Gastroesophageal sphincter (tissue), 4 donors: Measurements from ENCODE around the gene LGALSL. TPM values are rescaled to one million over a fixed set of nuclear protein-coding genes. Genes with fewer than 3 reads are reported as not detected.

ENCODE experiments used
- ATAC-seq: fragments of 150-250 bp; one replicate; pipeline ENCODE4 v1.9.1; 2016; ENCODE audit warnings: mild to moderate bottlenecking, moderate library complexity
- H3K27ac ChIP-seq, 4 donors: fragments of 200-600 bp; sonication (generic) in 3 of 4; 1 replicate in 3 of 4; 2 replicates in 1 of 4; pipeline ENCODE4 v1.5.1; 2016 to 2019
- H3K27me3 ChIP-seq: fragments of 200-600 bp; sonication (generic); one replicate; pipeline ENCODE4 v1.5.1; 2019
- H3K36me3 ChIP-seq, 2 donors: fragments of 200-600 bp; sonication (generic); one replicate each; pipeline ENCODE4 v1.5.1; 2019; ENCODE audit warnings: control low read depth in 1 of 2
- H3K4me1 ChIP-seq, 3 donors: fragments of 200-600 bp; sonication (generic); 1 replicate in 2 of 3; 2 replicates in 1 of 3; pipeline ENCODE4 v1.5.1; 2016 to 2019; ENCODE audit warnings: control low read depth in 2 of 3
- H3K4me3 ChIP-seq, 2 donors: fragments of 200-600 bp; sonication (generic); one replicate each; pipeline ENCODE4 v1.5.1; 2019; ENCODE audit warnings: mild to moderate bottlenecking in 1 of 2, moderate library complexity in 1 of 2
- H3K9me3 ChIP-seq, 3 donors: fragments of 200-600 bp; sonication (generic); one replicate each; pipeline ENCODE4 v1.5.1; 2017 to 2019; ENCODE audit warnings: control low read depth in 2 of 3
- CTCF ChIP-seq, 4 experiments: fragments of 200-600 bp in 2 of 4; fragments of 450-650 bp in 2 of 4; sonication (generic) in 1 of 4; IDR thresholded peaks; one replicate each; pipeline ENCODE4 v1.5.1; 2017 to 2019; ENCODE audit warnings: antibody characterized with exemption in 4 of 4, mild to moderate bottlenecking in 2 of 4, moderate library complexity in 2 of 4
- EP300 ChIP-seq: sonication (generic); formaldehyde crosslinking; IDR thresholded peaks from one replicate; pipeline ENCODE4 v1.6.1; 2017; ENCODE audit warnings: antibody characterized with exemption, mild to moderate bottlenecking
- POLR2A ChIP-seq, 2 donors: fragments of 450-650 bp; IDR thresholded peaks; one replicate each; pipeline ENCODE4 v1.6.1; 2017; ENCODE audit warnings: antibody characterized with exemption in 2 of 2, mild to moderate bottlenecking in 2 of 2, moderate library complexity in 1 of 2
- POLR2AphosphoS5 ChIP-seq: sonication (generic); formaldehyde crosslinking; IDR thresholded peaks from one replicate; pipeline ENCODE4 v1.6.1; 2017; ENCODE audit warnings: antibody characterized with exemption
- WGBS, 2 donors: methylation state at CpG; one replicate each; pipeline ENCODE4 v1.1.5; 2018; ENCODE audit warnings: low coverage in 1 of 2; 5-methylcytosine and 5-hydroxymethylcytosine counted together
- total RNA-seq, 4 donors: library from RNA; depleted of rRNA; stranded (reverse); fragments of >200 nt; gene quantifications; one replicate each; pipeline ENCODE4 v1.1.0, GENCODE V29; 2016

The LGALSL gene
- total RNA-seq, 4 donors from 2014 or later, result 8.3 to 18.1 (median 12.8) TPM

- Histone ChIP-seq H3K4me3 (no peak overlapping the region), H3K27ac (no peak overlapping the region), H3K9me3 (no peaks in the 10 kb centered on the region), H3K36me3 (no peaks in the 10 kb centered on the region), H3K27me3 (no peaks in the 10 kb centered on the region), H3K4me1 (no peaks in the 10 kb centered on the region)
- 70 to 76% methylated on average over 1 of the region's 1 CpG for WGBS, 2 donors
- no peak for ATAC-seq
- TF ChIP-seq EP300 (no peak), POLR2A (IDR thresholded peaks at IDR 0.05) (no peak), CTCF (IDR thresholded peaks at IDR 0.05) (no peak), POLR2AphosphoS5 (no peak)
Observed at GRCh38 chr2:64469261-64469660, 15.3 kb downstream of the LGALSL start.

- Histone ChIP-seq H3K27me3 (no peaks in the 10 kb centered on the region), H3K4me3 (no peak overlapping the region), H3K36me3 (no peaks in the 10 kb centered on the region), H3K9me3 (no peaks in the 10 kb centered on the region), H3K27ac (no peak overlapping the region), H3K4me1 (no peaks in the 10 kb centered on the region)
- WGBS, 2 donors, result 81 to 89% methylated on average over 3 of the region's 3 CpGs
- ATAC-seq, result no peak
- no peak for TF ChIP-seq POLR2AphosphoS5
- TF ChIP-seq EP300, result no peak
- TF ChIP-seq CTCF (IDR thresholded peaks at IDR 0.05), result no peak
Observed at GRCh38 chr2:64470071-64470470, 16.1 kb downstream of the LGALSL start.

- Histone ChIP-seq H3K4me1 (no peaks in the 10 kb centered on the region), H3K9me3 (no peaks in the 10 kb centered on the region), H3K36me3 (no peaks in the 10 kb centered on the region), H3K27ac (no peak overlapping the region), H3K4me3 (no peak overlapping the region), H3K27me3 (no peaks in the 10 kb centered on the region)
- no peak for ATAC-seq
- TF ChIP-seq POLR2A (IDR thresholded peaks at IDR 0.05) (no peak), POLR2AphosphoS5 (no peak), EP300 (no peak), CTCF (IDR thresholded peaks at IDR 0.05) (no peak)
- WGBS, 2 donors, result 94 to 98% methylated on average over 3 to 6 of the region's 6 CpGs
Observed at GRCh38 chr2:64470766-64471295, 16.9 kb downstream of the LGALSL start.

- no peaks in the 10 kb centered on the region for H3K4me1 ChIP-seq
- H3K36me3 ChIP-seq, result no peaks in the 10 kb centered on the region
- WGBS, 2 donors, result 93% methylated on average over 3 of the region's 4 CpGs
- H3K4me3 ChIP-seq, result no peak overlapping the region
- ATAC-seq, result no peak
- no peaks in the 10 kb centered on the region for H3K9me3 ChIP-seq
- no peaks in the 10 kb centered on the region for H3K27me3 ChIP-seq
- H3K27ac ChIP-seq, result no peak overlapping the region
- TF ChIP-seq CTCF (IDR thresholded peaks at IDR 0.05), result no peak
- no peak for TF ChIP-seq POLR2AphosphoS5
- no peak for TF ChIP-seq POLR2A (IDR thresholded peaks at IDR 0.05)
- TF ChIP-seq EP300, result no peak
Observed at GRCh38 chr2:64471600-64471999, 17.6 kb downstream of the LGALSL start.

GRCh38 chr2:64472881-64473280 is 18.9 kb downstream of the LGALSL start:
- TF ChIP-seq POLR2A (IDR thresholded peaks at IDR 0.05) (no peak), EP300 (no peak), CTCF (IDR thresholded peaks at IDR 0.05) (no peak), POLR2AphosphoS5 (no peak)
- 87% methylated on average over 3 of the region's 3 CpGs; no CpG with 5 or more reads in 1 of the 2 donors for WGBS, 2 donors
- H3K27ac ChIP-seq, result no peak overlapping the region
- no peak overlapping the region for H3K4me3 ChIP-seq
- no peaks in the 10 kb centered on the region for H3K27me3 ChIP-seq
- H3K36me3 ChIP-seq, result no peaks in the 10 kb centered on the region
- no peaks in the 10 kb centered on the region for H3K9me3 ChIP-seq
- no peak for ATAC-seq
- no peaks in the 10 kb centered on the region for H3K4me1 ChIP-seq
